GM12891 (cell line): ENCODE data around the gene ELFN1.

Experiments used
- DNase-seq: peaks from one replicate; pipeline ENCODE4 v3.0.0; 2011; ENCODE audit warnings: low spot score; ENCODE audit not compliant: insufficient read length
- FAIRE-seq: peaks from 2 replicates; lab custom pipeline; 2011; peaks lifted over from hg19 to GRCh38; lab: Jason Lieb, UNC
- PAX5 ChIP-seq: IDR thresholded peaks from 2 replicates; pipeline ENCODE4 v1.6.1; 2011; ENCODE audit warnings: low read length, moderate library complexity, mild to moderate bottlenecking; ENCODE audit not compliant: insufficient read depth, severe bottlenecking
- POLR2A ChIP-seq: IDR thresholded peaks from 2 replicates; pipeline ENCODE4 v1.6.1; 2011; ENCODE audit warnings: low read depth, low read length, control low read depth
- POLR2AphosphoS5 ChIP-seq: IDR thresholded peaks from 2 replicates; pipeline ENCODE4 v1.6.1; 2011; ENCODE audit warnings: low read depth, low read length, control low read depth
- POU2F2 ChIP-seq: IDR thresholded peaks from 2 replicates; pipeline ENCODE4 v1.6.1; 2011; ENCODE audit warnings: low read depth, mild to moderate bottlenecking, control low read depth, low read length, moderate library complexity
- SPI1 ChIP-seq: IDR thresholded peaks from 2 replicates; pipeline ENCODE4 v1.6.1; 2011; ENCODE audit warnings: low read depth, low read length, control low read depth
- TAF1 ChIP-seq: IDR thresholded peaks from 2 replicates; pipeline ENCODE4 v1.6.1; 2011; ENCODE audit warnings: low read depth, low read length, control low read depth

The ELFN1 gene

GRCh38 chr7:1631678-1632077 is 38.4 kb upstream of the ELFN1 start:
- TF ChIP-seq POU2F2 (no peak), TAF1 (no peak), POLR2AphosphoS5 (no peak), PAX5 (no peak), SPI1 (no peak), POLR2A (no peak)
- DNase-seq (no peak), FAIRE-seq (no peak)

- no peak for TF ChIP-seq SPI1
- no peak for TF ChIP-seq PAX5
- no peak for TF ChIP-seq TAF1
- TF ChIP-seq POLR2AphosphoS5, result no peak
- no peak for TF ChIP-seq POU2F2
- no peak for TF ChIP-seq POLR2A
- DNase-seq (no peak), FAIRE-seq (no peak)
These were observed 37.6 kb upstream of the ELFN1 start for GRCh38 chr7:1632506-1632905.

GRCh38 chr7:1632916-1633785 is 36.9 kb upstream of the ELFN1 start:
- no peak for TF ChIP-seq TAF1
- TF ChIP-seq PAX5, result no peak
- TF ChIP-seq SPI1, result no peak
- no peak for TF ChIP-seq POLR2AphosphoS5
- TF ChIP-seq POU2F2, result no peak
- TF ChIP-seq POLR2A, result no peak
- FAIRE-seq (no peak), DNase-seq (no peak)

GRCh38 chr7:1635401-1635800 is 34.7 kb upstream of the ELFN1 start:
- no peak for DNase-seq
- TF ChIP-seq POLR2AphosphoS5 (no peak), POU2F2 (no peak), SPI1 (no peak), PAX5 (no peak)
- FAIRE-seq, result no peak

- FAIRE-seq, result no peak
- TF ChIP-seq PAX5 (no peak), TAF1 (no peak), SPI1 (no peak), POLR2A (no peak), POU2F2 (no peak), POLR2AphosphoS5 (no peak)
- DNase-seq, result no peak
These were observed 32.9 kb upstream of the ELFN1 start for GRCh38 chr7:1637155-1637554.

GRCh38 chr7:1638215-1638661 is 31.8 kb upstream of the ELFN1 start:
- no peak for DNase-seq
- TF ChIP-seq POU2F2 (no peak), PAX5 (no peak), POLR2AphosphoS5 (no peak)
- FAIRE-seq, result no peak

- TF ChIP-seq POLR2A, result no peak
- no peak for TF ChIP-seq PAX5
- no peak for TF ChIP-seq POU2F2
- TF ChIP-seq POLR2AphosphoS5, result no peak
- no peak for TF ChIP-seq TAF1
- TF ChIP-seq SPI1, result no peak
- no peak for FAIRE-seq
These were observed 31.0 kb upstream of the ELFN1 start for GRCh38 chr7:1639071-1639470.

GRCh38 chr7:1639532-1640175 is 30.4 kb upstream of the ELFN1 start:
- FAIRE-seq, result no peak
- TF ChIP-seq TAF1, result no peak
- no peak for TF ChIP-seq POLR2A
- TF ChIP-seq SPI1, result no peak
- no peak for TF ChIP-seq PAX5
- no peak for TF ChIP-seq POLR2AphosphoS5
- no peak for TF ChIP-seq POU2F2
- DNase-seq, result no peak

More at GRCh38 chr7:1639071-1639470, 31.0 kb upstream of the ELFN1 start:
- no peak for DNase-seq

GRCh38 chr7:1640376-1641172 is 29.5 kb upstream of the ELFN1 start:
- no peak for TF ChIP-seq PAX5
- no peak for TF ChIP-seq POLR2AphosphoS5
- no peak for TF ChIP-seq SPI1
- TF ChIP-seq POU2F2, result no peak
- TF ChIP-seq TAF1, result no peak
- TF ChIP-seq POLR2A, result no peak
- FAIRE-seq (no peak), DNase-seq (no peak)
